GM23338 (cell line): ENCODE data around the gene LFNG. TPM values are rescaled to one million over a fixed set of nuclear protein-coding genes. Genes with fewer than 3 reads are reported as not detected.

Experiments used
- ATAC-seq: fragments of 200-7000 bp; cut with Tn5 transposase; 3 replicates; pipeline ENCODE4 v1.9.1; 2020
- DNase-seq: peaks from one replicate; pipeline ENCODE4 v3.0.0-alpha.2; 2015; ENCODE audit warnings: low spot score
- H2AFZ ChIP-seq: fragments of 200-600 bp; sonication (generic); 2 replicates; pipeline ENCODE4 v1.8.0; 2016; ENCODE audit warnings: antibody characterized with exemption, mild to moderate bottlenecking, moderate library complexity
- H3F3A ChIP-seq: fragments of 200-600 bp; sonication (generic); replicated peaks from 2 replicates; pipeline ENCODE4 v1.8.0; 2017; ENCODE audit warnings: antibody characterized with exemption, mixed run types, low read depth
- H3K27ac ChIP-seq: fragments of 200-600 bp; sonication (generic); 2 replicates; pipeline ENCODE4 v1.6.1; 2016; ENCODE audit warnings: low read depth
- H3K27me3 ChIP-seq: fragments of 200-600 bp; sonication (generic); 2 replicates; pipeline ENCODE4 v1.8.0; 2016; ENCODE audit warnings: mild to moderate bottlenecking, mixed run types, moderate library complexity; ENCODE audit not compliant: insufficient read depth
- H3K36me3 ChIP-seq: fragments of 200-600 bp; sonication (generic); 2 replicates; pipeline ENCODE4 v1.8.0; 2016; ENCODE audit warnings: mild to moderate bottlenecking; ENCODE audit not compliant: insufficient read depth
- H3K4me1 ChIP-seq: fragments of 200-600 bp; sonication (generic); 2 replicates; pipeline ENCODE4 v1.8.0; 2016; ENCODE audit warnings: mild to moderate bottlenecking, moderate library complexity; ENCODE audit not compliant: insufficient read depth
- H3K4me2 ChIP-seq: fragments of 200-600 bp; sonication (generic); 2 replicates; pipeline ENCODE4 v1.7.1; 2017; ENCODE audit warnings: mixed run types
- H3K4me3 ChIP-seq: fragments of 200-600 bp; sonication (generic); 2 replicates; pipeline ENCODE4 v1.6.1; 2016; ENCODE audit warnings: mixed run types
- H3K79me2 ChIP-seq: fragments of 200-600 bp; sonication (generic); replicated peaks from 2 replicates; pipeline ENCODE4 v1.8.0; 2017; ENCODE audit warnings: mild to moderate bottlenecking; ENCODE audit not compliant: insufficient read depth
- H3K9me2 ChIP-seq: fragments of 200-600 bp; sonication (generic); 2 replicates; pipeline ENCODE4 v1.8.0; 2017; ENCODE audit not compliant: insufficient read depth
- H4K20me1 ChIP-seq: fragments of 200-600 bp; sonication (generic); replicated peaks from 2 replicates; pipeline ENCODE4 v1.8.0; 2017; ENCODE audit warnings: mild to moderate bottlenecking; ENCODE audit not compliant: insufficient read depth
- H3K27ac Mint-ChIP-seq: 2 replicates; pipeline ENCODE4 v1.8.0; 2020; ENCODE audit warnings: inconsistent platforms, mild to moderate bottlenecking, moderate library complexity, mixed read lengths
- H3K27me3 Mint-ChIP-seq: 3 replicates; pipeline ENCODE4 v1.8.0; 2022; ENCODE audit warnings: low read depth, mild to moderate bottlenecking, moderate library complexity, mixed read lengths, inconsistent platforms; ENCODE audit not compliant: insufficient read depth, poor library complexity
- H3K36me3 Mint-ChIP-seq: 3 replicates; pipeline ENCODE4 v1.8.0; 2021; ENCODE audit warnings: low read depth, mild to moderate bottlenecking, inconsistent platforms, moderate library complexity, mixed read lengths
- H3K4me1 Mint-ChIP-seq: 3 replicates; pipeline ENCODE4 v1.8.0; 2020; ENCODE audit warnings: mild to moderate bottlenecking, inconsistent platforms, mixed read lengths
- H3K4me3 Mint-ChIP-seq: 3 replicates; pipeline ENCODE4 v1.8.0; 2021; ENCODE audit warnings: moderate library complexity, mild to moderate bottlenecking, inconsistent platforms, mixed read lengths
- H3K9me3 Mint-ChIP-seq: 3 replicates; pipeline ENCODE4 v1.8.0; 2020; ENCODE audit warnings: moderate library complexity, mild to moderate bottlenecking, inconsistent platforms, mixed read lengths
- EZH2 ChIP-seq: fragments of 200-600 bp; sonication (generic); IDR thresholded peaks from one replicate; pipeline ENCODE4 v1.8.0; 2017; ENCODE audit warnings: antibody characterized with exemption, mild to moderate bottlenecking, low read depth; ENCODE audit not compliant: unreplicated experiment
- STAT1 ChIP-seq: IDR thresholded peaks from one replicate; pipeline ENCODE4 v1.6.1; 2016; ENCODE audit warnings: antibody characterized with exemption; ENCODE audit not compliant: unreplicated experiment
- ZNF114 ChIP-seq: fragments of 250-450 bp; sonication (Bioruptor Pico); IDR thresholded peaks from 2 replicates; pipeline ENCODE4 v1.5.0; 2020; ENCODE audit warnings: mild to moderate bottlenecking, moderate library complexity
- ZNF331 ChIP-seq: fragments of 250-450 bp; sonication (Bioruptor Pico); IDR thresholded peaks from 2 replicates; pipeline ENCODE4 v1.5.0; 2020; ENCODE audit warnings: low read depth, mild to moderate bottlenecking, moderate library complexity
- polyA plus RNA-seq: library from polyadenylated mRNA; unstranded; fragments of >200 nt; fragmentation: Nextera tagmentation; extraction: Ambion mirVana; gene quantifications from 2 replicates; pipeline ENCODE4 v1.2.1, GENCODE V29; 2016
- total RNA-seq: library from RNA; depleted of rRNA; stranded (reverse); fragments of >200 nt; shearing (Covaris generic); gene quantifications from 2 replicates; pipeline ENCODE4 v1.2.3, GENCODE V29; 2014
- TF ChIP-seq, protein P1 (sequence below): fragments of 250-450 bp; sonication (Bioruptor Pico); IDR thresholded peaks from 2 replicates; pipeline ENCODE4 v1.5.0; 2020; ENCODE audit warnings: mild to moderate bottlenecking, moderate library complexity
- TF ChIP-seq, protein P2 (sequence below): IDR thresholded peaks from 2 replicates; pipeline ENCODE4 v1.6.1; 2016; ENCODE audit warnings: antibody characterized with exemption

The LFNG gene
- total and polyA plus RNA-seq, 2 experiments from 2014 or later, result 1.7 to 35.4 TPM

DNA sequence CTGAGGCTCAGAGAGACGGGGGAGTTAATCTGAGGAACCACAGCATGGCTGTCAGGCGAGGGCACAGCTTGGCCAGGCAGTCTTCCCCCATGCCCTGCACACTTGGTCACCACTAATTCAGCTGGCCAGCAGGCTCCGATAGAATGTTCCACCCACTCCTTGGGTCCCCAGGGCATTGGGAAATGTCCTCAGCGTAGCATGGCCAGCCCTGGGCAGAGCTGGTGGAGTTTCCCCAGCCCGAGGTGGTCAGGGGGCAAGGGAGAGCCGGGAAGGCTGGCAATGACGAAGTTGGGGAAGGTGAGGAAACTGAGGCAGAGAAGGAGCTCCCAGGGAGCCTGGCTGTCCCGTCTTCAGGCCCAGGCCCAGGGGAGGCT lies 31.3 kb upstream of the LFNG start (continued):
- TF ChIP-seq, protein P1, sequence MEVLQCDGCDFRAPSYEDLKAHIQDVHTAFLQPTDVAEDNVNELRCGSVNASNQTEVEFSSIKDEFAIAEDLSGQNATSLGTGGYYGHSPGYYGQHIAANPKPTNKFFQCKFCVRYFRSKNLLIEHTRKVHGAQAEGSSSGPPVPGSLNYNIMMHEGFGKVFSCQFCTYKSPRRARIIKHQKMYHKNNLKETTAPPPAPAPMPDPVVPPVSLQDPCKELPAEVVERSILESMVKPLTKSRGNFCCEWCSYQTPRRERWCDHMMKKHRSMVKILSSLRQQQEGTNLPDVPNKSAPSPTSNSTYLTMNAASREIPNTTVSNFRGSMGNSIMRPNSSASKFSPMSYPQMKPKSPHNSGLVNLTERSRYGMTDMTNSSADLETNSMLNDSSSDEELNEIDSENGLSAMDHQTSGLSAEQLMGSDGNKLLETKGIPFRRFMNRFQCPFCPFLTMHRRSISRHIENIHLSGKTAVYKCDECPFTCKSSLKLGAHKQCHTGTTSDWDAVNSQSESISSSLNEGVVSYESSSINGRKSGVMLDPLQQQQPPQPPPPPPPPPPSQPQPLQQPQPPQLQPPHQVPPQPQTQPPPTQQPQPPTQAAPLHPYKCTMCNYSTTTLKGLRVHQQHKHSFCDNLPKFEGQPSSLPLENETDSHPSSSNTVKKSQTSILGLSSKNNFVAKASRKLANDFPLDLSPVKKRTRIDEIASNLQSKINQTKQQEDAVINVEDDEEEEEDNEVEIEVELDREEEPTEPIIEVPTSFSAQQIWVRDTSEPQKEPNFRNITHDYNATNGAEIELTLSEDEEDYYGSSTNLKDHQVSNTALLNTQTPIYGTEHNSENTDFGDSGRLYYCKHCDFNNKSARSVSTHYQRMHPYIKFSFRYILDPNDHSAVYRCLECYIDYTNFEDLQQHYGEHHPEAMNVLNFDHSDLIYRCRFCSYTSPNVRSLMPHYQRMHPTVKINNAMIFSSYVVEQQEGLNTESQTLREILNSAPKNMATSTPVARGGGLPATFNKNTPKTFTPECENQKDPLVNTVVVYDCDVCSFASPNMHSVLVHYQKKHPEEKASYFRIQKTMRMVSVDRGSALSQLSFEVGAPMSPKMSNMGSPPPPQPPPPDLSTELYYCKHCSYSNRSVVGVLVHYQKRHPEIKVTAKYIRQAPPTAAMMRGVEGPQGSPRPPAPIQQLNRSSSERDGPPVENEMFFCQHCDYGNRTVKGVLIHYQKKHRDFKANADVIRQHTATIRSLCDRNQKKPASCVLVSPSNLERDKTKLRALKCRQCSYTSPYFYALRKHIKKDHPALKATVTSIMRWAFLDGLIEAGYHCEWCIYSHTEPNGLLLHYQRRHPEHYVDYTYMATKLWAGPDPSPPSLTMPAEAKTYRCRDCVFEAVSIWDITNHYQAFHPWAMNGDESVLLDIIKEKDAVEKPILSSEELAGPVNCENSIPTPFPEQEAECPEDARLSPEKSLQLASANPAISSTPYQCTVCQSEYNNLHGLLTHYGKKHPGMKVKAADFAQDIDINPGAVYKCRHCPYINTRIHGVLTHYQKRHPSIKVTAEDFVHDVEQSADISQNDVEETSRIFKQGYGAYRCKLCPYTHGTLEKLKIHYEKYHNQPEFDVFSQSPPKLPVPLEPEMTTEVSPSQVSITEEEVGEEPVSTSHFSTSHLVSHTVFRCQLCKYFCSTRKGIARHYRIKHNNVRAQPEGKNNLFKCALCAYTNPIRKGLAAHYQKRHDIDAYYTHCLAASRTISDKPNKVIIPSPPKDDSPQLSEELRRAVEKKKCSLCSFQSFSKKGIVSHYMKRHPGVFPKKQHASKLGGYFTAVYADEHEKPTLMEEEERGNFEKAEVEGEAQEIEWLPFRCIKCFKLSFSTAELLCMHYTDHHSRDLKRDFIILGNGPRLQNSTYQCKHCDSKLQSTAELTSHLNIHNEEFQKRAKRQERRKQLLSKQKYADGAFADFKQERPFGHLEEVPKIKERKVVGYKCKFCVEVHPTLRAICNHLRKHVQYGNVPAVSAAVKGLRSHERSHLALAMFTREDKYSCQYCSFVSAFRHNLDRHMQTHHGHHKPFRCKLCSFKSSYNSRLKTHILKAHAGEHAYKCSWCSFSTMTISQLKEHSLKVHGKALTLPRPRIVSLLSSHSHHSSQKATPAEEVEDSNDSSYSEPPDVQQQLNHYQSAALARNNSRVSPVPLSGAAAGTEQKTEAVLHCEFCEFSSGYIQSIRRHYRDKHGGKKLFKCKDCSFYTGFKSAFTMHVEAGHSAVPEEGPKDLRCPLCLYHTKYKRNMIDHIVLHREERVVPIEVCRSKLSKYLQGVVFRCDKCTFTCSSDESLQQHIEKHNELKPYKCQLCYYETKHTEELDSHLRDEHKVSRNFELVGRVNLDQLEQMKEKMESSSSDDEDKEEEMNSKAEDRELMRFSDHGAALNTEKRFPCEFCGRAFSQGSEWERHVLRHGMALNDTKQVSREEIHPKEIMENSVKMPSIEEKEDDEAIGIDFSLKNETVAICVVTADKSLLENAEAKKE (CRISPR knock-in tag), result no peak

DNA sequence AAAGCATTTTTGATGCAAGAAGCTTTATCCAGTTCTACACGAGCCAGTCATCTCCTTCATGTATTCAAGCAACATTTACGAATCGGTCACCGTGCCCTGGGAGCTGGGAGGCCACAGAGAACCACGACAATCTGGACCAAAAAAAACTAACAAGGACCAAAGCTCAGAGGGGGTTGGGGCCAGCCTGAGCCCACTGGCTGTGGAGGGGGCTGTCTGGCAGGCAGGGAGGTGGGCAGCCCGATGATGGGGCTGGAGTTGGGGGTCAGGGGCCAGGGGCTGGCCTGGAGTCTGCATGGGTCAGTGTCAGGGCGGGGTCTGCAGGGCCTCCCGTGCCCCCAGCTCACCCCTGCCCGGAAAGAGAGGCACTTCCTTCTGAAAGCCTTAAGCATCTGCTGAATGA lies 30.9 kb upstream of the LFNG start:
- DNase-seq (no peak), ATAC-seq (no peak)
- no peaks in the 10 kb centered on the region for H3K9me2 ChIP-seq
- TF ChIP-seq, protein P1 (CRISPR knock-in tag), result no peak
- TF ChIP-seq ZNF331, result no peak
- TF ChIP-seq EZH2, result no peak
- no peak for TF ChIP-seq STAT1
- TF ChIP-seq, protein P2, sequence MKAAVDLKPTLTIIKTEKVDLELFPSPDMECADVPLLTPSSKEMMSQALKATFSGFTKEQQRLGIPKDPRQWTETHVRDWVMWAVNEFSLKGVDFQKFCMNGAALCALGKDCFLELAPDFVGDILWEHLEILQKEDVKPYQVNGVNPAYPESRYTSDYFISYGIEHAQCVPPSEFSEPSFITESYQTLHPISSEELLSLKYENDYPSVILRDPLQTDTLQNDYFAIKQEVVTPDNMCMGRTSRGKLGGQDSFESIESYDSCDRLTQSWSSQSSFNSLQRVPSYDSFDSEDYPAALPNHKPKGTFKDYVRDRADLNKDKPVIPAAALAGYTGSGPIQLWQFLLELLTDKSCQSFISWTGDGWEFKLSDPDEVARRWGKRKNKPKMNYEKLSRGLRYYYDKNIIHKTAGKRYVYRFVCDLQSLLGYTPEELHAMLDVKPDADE, result no peak
- TF ChIP-seq ZNF114 (CRISPR knock-in tag), result no peak
- H3K4me1 ChIP-seq, result no peaks in the 10 kb centered on the region
- H3K27me3 Mint-ChIP-seq, result peaks cover 4% of the 10 kb centered on the region
- H2AFZ ChIP-seq, result no peak overlapping the region
- H3K4me3 ChIP-seq, result no peak overlapping the region
- no peak overlapping the region for H3K27ac Mint-ChIP-seq
- H3K36me3 ChIP-seq, result no peaks in the 10 kb centered on the region
- no peaks in the 10 kb centered on the region for H3K4me1 Mint-ChIP-seq
- H3K27ac ChIP-seq, result no peak overlapping the region
- H3F3A ChIP-seq, result no peaks in the 10 kb centered on the region
- H3K27me3 ChIP-seq, result no peaks in the 10 kb centered on the region
- H4K20me1 ChIP-seq, result no peaks in the 10 kb centered on the region
- no peak overlapping the region for H3K4me3 Mint-ChIP-seq
- H3K79me2 ChIP-seq, result no peaks in the 10 kb centered on the region
- H3K36me3 Mint-ChIP-seq, result no peaks in the 10 kb centered on the region; the same call in 1 of the 3 replicates
- H3K4me2 ChIP-seq, result no peak overlapping the region
- H3K9me3 Mint-ChIP-seq, result peaks cover 3% of the 10 kb centered on the region; the same call in 2 of the 3 replicates
